ENCODE measurements around the gene TKT. TPM values are rescaled to one million over a fixed set of nuclear protein-coding genes. Genes with fewer than 3 reads are reported as not detected.

TKT gene
- total RNA-seq, 1 experiment from 2014 or later, result 984 TPM

GRCh38 chr3:53199834-53200233, 56.0 kb downstream of the TKT start:
- no peak for DNase-seq (ENCODE audit: extremely low read depth, low read depth)

- no peak for DNase-seq (ENCODE audit: extremely low read depth, low read depth)
Measured at GRCh38 chr3:53198996-53199395, 56.8 kb downstream of the TKT start.

- DNase-seq (ENCODE audit: extremely low read depth, low read depth), result no peak
Measured at GRCh38 chr3:53198256-53198977, 57.4 kb downstream of the TKT start.

- DNase-seq (ENCODE audit: extremely low read depth, low read depth), result no peak
Measured at GRCh38 chr3:53196575-53197407, 59.0 kb downstream of the TKT start.

GRCh38 chr3:53195602-53196574, 59.9 kb downstream of the TKT start:
- DNase-seq (ENCODE audit: extremely low read depth, low read depth), result peak; percentile 30

GRCh38 chr3:53195066-53195450, 60.8 kb downstream of the TKT start:
- DNase-seq (ENCODE audit: extremely low read depth, low read depth), result no peak

- no peak for DNase-seq (ENCODE audit: extremely low read depth, low read depth)
Measured at GRCh38 chr3:53194210-53195065, 61.4 kb downstream of the TKT start.

GRCh38 chr3:53193466-53194209, 62.2 kb downstream of the TKT start:
- no peak for DNase-seq (ENCODE audit: extremely low read depth, low read depth)

GRCh38 chr3:53192608-53193007, 63.2 kb downstream of the TKT start:
- DNase-seq (ENCODE audit: extremely low read depth, low read depth), result no peak

GRCh38 chr3:53191836-53192480, 63.9 kb downstream of the TKT start:
- no peak for DNase-seq (ENCODE audit: extremely low read depth, low read depth)

GRCh38 chr3:53190659-53191058, 65.2 kb downstream of the TKT start:
- DNase-seq (ENCODE audit: extremely low read depth, low read depth), result no peak

- DNase-seq (ENCODE audit: extremely low read depth, low read depth), result no peak
Measured at GRCh38 chr3:53189276-53189675, 66.5 kb downstream of the TKT start.

GRCh38 chr3:53188720-53189119, 67.1 kb downstream of the TKT start:
- DNase-seq (ENCODE audit: extremely low read depth, low read depth), result no peak

GRCh38 chr3:53188136-53188685, 67.6 kb downstream of the TKT start:
- DNase-seq (ENCODE audit: extremely low read depth, low read depth), result no peak

GRCh38 chr3:53187430-53187829, 68.4 kb downstream of the TKT start:
- no peak for DNase-seq (ENCODE audit: extremely low read depth, low read depth)

- no peak for DNase-seq (ENCODE audit: extremely low read depth, low read depth)
Measured at GRCh38 chr3:53186726-53187125, 69.1 kb downstream of the TKT start.

GRCh38 chr3:53185761-53186465, 69.9 kb downstream of the TKT start:
- DNase-seq (ENCODE audit: extremely low read depth, low read depth), result no peak

- no peak for DNase-seq (ENCODE audit: extremely low read depth, low read depth)
Measured at GRCh38 chr3:53184701-53185100, 71.1 kb downstream of the TKT start.
